ENCODE measurements around the gene ATRX. TPM values are rescaled to one million over a fixed set of nuclear protein-coding genes. Genes with fewer than 3 reads are reported as not detected.

The ATRX gene
- total and polyA plus RNA-seq, 2 donors (not counting 3 experiments of a cell fraction or from before 2014, with no cell fraction given) = 23.5 to 101 TPM

- BruUV-seq (replicated peaks) = no TSS peak
- Histone ChIP-seq H3K9me3 (replicated peaks; ENCODE audit: control insufficient read depth, insufficient read depth, low read length) (no peaks in the 10 kb centered on the region), H3K27ac (ENCODE audit: insufficient read depth, low read depth, low read length) (no peak overlapping the region), H3K9me1 (replicated peaks; ENCODE audit: control insufficient read depth, extremely low read depth, insufficient read depth, low read length) (no peaks in the 10 kb centered on the region), H3K4me2 (ENCODE audit: insufficient read depth, low read length) (no peak overlapping the region), H3K4me1 (ENCODE audit: control insufficient read depth, extremely low read depth, insufficient read depth, low read length) (no peaks in the 10 kb centered on the region), H3K27me3 (ENCODE audit: control insufficient read depth in 2 of 2, insufficient read depth in 2 of 2, low read length in 2 of 2) (no peaks in the 10 kb centered on the region), H3K9ac (replicated peaks; ENCODE audit: extremely low read depth, insufficient read depth, low read length) (no peak overlapping the region), H4K20me1 (replicated peaks; ENCODE audit: control insufficient read depth, extremely low read depth, insufficient read depth, low read length) (no peaks in the 10 kb centered on the region), H3K79me2 (ENCODE audit: control insufficient read depth, insufficient read depth, low read length) (no peaks in the 10 kb centered on the region), H3K4me3 (replicated peaks in 1 of 3; ENCODE audit: insufficient read depth in 1 of 3, low read depth in 1 of 3, low read length in 3 of 3) (no peak overlapping the region), H2AFZ (ENCODE audit: low read depth, low read length) (no peak overlapping the region), H3K36me3 (ENCODE audit: control insufficient read depth in 2 of 2, extremely low read depth in 1 of 2, insufficient read depth in 2 of 2, low read length in 2 of 2) (peaks cover 0 to 9% of the 10 kb centered on the region in 2 experiments)
- no peak for FAIRE-seq
- CTCF ChIA-PET = interaction anchor here (1.5 kb wide), 1 partner anchor 10 kb away, joined by 3 read pairs; no protein-coding TSS in a partner anchor
- TF ChIP-seq FOS (IDR thresholded peaks at IDR 0.05; ENCODE audit: borderline replicate concordance, insufficient read depth, low read length) = no peak
- no peak for TF ChIP-seq POLR2A (IDR thresholded peaks at IDR 0.05; ENCODE audit: low read depth, low read length)
- no peak for TF ChIP-seq MAX (IDR thresholded peaks at IDR 0.05; ENCODE audit: insufficient read depth, insufficient read length)
- no peak for TF ChIP-seq POLR2AphosphoS5 (IDR thresholded peaks at IDR 0.05; ENCODE audit: insufficient read depth, low read depth, low read length)
- no peak for TF ChIP-seq MYC (IDR thresholded peaks at IDR 0.05; ENCODE audit: low read depth, low read length)
- no peak for TF ChIP-seq EZH2 (IDR thresholded peaks at IDR 0.05; ENCODE audit: borderline replicate concordance, low read depth, low read length, severe bottlenecking)
- TF ChIP-seq JUN (IDR thresholded peaks at IDR 0.05; ENCODE audit: borderline replicate concordance, insufficient read depth, insufficient read length, low read depth) = no peak
- TF ChIP-seq GATA2 (IDR thresholded peaks at IDR 0.05; ENCODE audit: insufficient read depth, insufficient read length, low read depth, low read length) = no peak
- no peak for TF ChIP-seq CTCF (IDR thresholded peaks at IDR 0.05; ENCODE audit: extremely low read depth in 1 of 2, insufficient read depth in 1 of 2, low read depth in 1 of 2, low read length in 2 of 2)
- DNase-seq (ENCODE audit: low read depth, low spot score) = no peak
- POLR2A ChIA-PET = no interaction called here
- dilution Hi-C loops (cut with MboI; ENCODE audit: extremely low pct_ligation_motif_present, low sequenced_read_pairs) (no loop called here), intact Hi-C loops (cut with micrococcal nuclease) (no loop called here)
Observed at GRCh38 chrX:77679144-77679543, 106.9 kb downstream of the ATRX start.
